ENCODE results near the gene SLC26A6. TPM values are rescaled to one million over a fixed set of nuclear protein-coding genes. Genes with fewer than 3 reads are reported as not detected.

SLC26A6 gene
- total and polyA plus RNA-seq, 2 of the 13 experiments (the other 11 are each of a cell fraction or from before 2014, with no cell fraction given), result 40.7 to 184 TPM

GRCh38 chr3:48661501-48662144 is 26.4 kb upstream of the SLC26A6 start (continued):
- TF ChIP-seq NFRKB (IDR thresholded peaks at IDR 0.05) (no peak), ZNF317 (CRISPR knock-in tag; IDR thresholded peaks at IDR 0.05) (peak; percentile 98), SP140L (CRISPR knock-in tag; IDR thresholded peaks at IDR 0.05; ENCODE audit: borderline replicate concordance) (peak; percentile 100), ZFP41 (CRISPR knock-in tag; IDR thresholded peaks at IDR 0.05; ENCODE audit: borderline replicate concordance) (peak; percentile 100), CREB3 (CRISPR knock-in tag; IDR thresholded peaks at IDR 0.05) (peak; percentile 100), MBD4 (IDR thresholded peaks at IDR 0.05; ENCODE audit: borderline replicate concordance, low read length) (no peak), MTF1 (CRISPR knock-in tag; IDR thresholded peaks at IDR 0.05) (peak; percentile 100), ZNF343 (CRISPR knock-in tag; IDR thresholded peaks at IDR 0.05) (peak; percentile 100), ZFP36L2 (CRISPR knock-in tag; IDR thresholded peaks at IDR 0.05) (peak; percentile 100), ZNF646 (CRISPR knock-in tag; IDR thresholded peaks at IDR 0.05) (peak; percentile 97), XBP1 (CRISPR knock-in tag; IDR thresholded peaks at IDR 0.05) (peak; percentile 100), ESRRA (CRISPR knock-in tag; IDR thresholded peaks at IDR 0.05; ENCODE audit: low read depth) (peak; percentile 97), MEIS1 (CRISPR knock-in tag; IDR thresholded peaks at IDR 0.05; ENCODE audit: borderline replicate concordance) (peak; percentile 100), ZNF891 (CRISPR knock-in tag; IDR thresholded peaks at IDR 0.05) (peak; percentile 100), NFIC (IDR thresholded peaks at IDR 0.05; ENCODE audit: low read length) (no peak), SIN3A (IDR thresholded peaks at IDR 0.05; ENCODE audit: borderline replicate concordance, low read depth, low read length) (peak; percentile 100), ZNF766 (CRISPR knock-in tag; IDR thresholded peaks at IDR 0.05; ENCODE audit: borderline replicate concordance) (peak; percentile 100), ZNF446 (CRISPR knock-in tag; IDR thresholded peaks at IDR 0.05) (peak; percentile 100), SYNCRIP (IDR thresholded peaks at IDR 0.05; ENCODE audit: insufficient read depth, low read depth, low read length) (no peak), WIZ (CRISPR knock-in tag; IDR thresholded peaks at IDR 0.05) (peak; percentile 100), NCOA1 (CRISPR knock-in tag; IDR thresholded peaks at IDR 0.05) (peak; percentile 100)

Data from HepG2 (cell line).